Loucy (cell line): ENCODE results near the gene SNX10.

Experiments
- H2AFZ ChIP-seq: fragments of 200-600 bp; sonication (generic); 2 replicates; pipeline ENCODE4 v1.6.0; 2016; ENCODE audit warnings: antibody characterized with exemption, mild to moderate bottlenecking, low read length, moderate library complexity
- H3F3A ChIP-seq: fragments of 200-600 bp; 2 replicates; pipeline ENCODE4 v1.6.0; 2016; ENCODE audit warnings: antibody characterized with exemption, low read depth, mild to moderate bottlenecking
- H3K27me3 ChIP-seq: fragments of 200-600 bp; sonication (generic); 2 replicates; pipeline ENCODE4 v1.6.1; 2014; ENCODE audit warnings: low read length, mild to moderate bottlenecking; ENCODE audit not compliant: insufficient read depth, poor library complexity, severe bottlenecking
- H3K36me3 ChIP-seq: fragments of 200-600 bp; sonication (generic); 2 replicates; pipeline ENCODE4 v1.6.1; 2016; ENCODE audit warnings: low read length; ENCODE audit not compliant: insufficient read depth
- H3K4me1 ChIP-seq: fragments of 200-600 bp; sonication (generic); 2 replicates; pipeline ENCODE4 v1.5.1; 2014; ENCODE audit warnings: low read length, mild to moderate bottlenecking; ENCODE audit not compliant: insufficient read depth, poor library complexity, severe bottlenecking
- H3K4me2 ChIP-seq: fragments of 200-600 bp; sonication (generic); 2 replicates; pipeline ENCODE4 v1.6.0; 2014; ENCODE audit warnings: antibody characterized with exemption, low read length, low read depth, mild to moderate bottlenecking; ENCODE audit not compliant: poor library complexity, severe bottlenecking
- H3K4me3 ChIP-seq: fragments of 200-600 bp; sonication (generic); 2 replicates; pipeline ENCODE4 v1.5.1; 2014; ENCODE audit warnings: low read length, mild to moderate bottlenecking, mixed read lengths; ENCODE audit not compliant: poor library complexity, severe bottlenecking
- H3K79me2 ChIP-seq: fragments of 200-600 bp; sonication (generic); 2 replicates; pipeline ENCODE4 v1.6.1; 2014; ENCODE audit warnings: low read length; ENCODE audit not compliant: insufficient read depth
- H3K9ac ChIP-seq: fragments of 200-600 bp; sonication (generic); 2 replicates; pipeline ENCODE4 v1.6.0; 2014; ENCODE audit warnings: mild to moderate bottlenecking, low read depth, low read length, moderate library complexity; ENCODE audit not compliant: poor library complexity, severe bottlenecking
- H3K9me2 ChIP-seq: fragments of 200-600 bp; sonication (generic); replicated peaks from 2 replicates; pipeline ENCODE4 v1.6.1; 2016; ENCODE audit warnings: low read depth, low read length, mixed read lengths
- H3K9me3 ChIP-seq: fragments of 200-600 bp; sonication (generic); 2 replicates; pipeline ENCODE4 v1.6.1; 2014; ENCODE audit warnings: mild to moderate bottlenecking, antibody characterized with exemption, low read length, low read depth; ENCODE audit not compliant: insufficient read depth
- H4K20me1 ChIP-seq: fragments of 200-600 bp; sonication (generic); 2 replicates; pipeline ENCODE4 v1.6.0; 2014; ENCODE audit warnings: antibody characterized with exemption, low read length, mild to moderate bottlenecking; ENCODE audit not compliant: insufficient read depth, poor library complexity, severe bottlenecking
- CTCF ChIP-seq: fragments of 200-600 bp; sonication (generic); conservative IDR thresholded peaks from 2 replicates; pipeline ENCODE4 v1.5.1; 2014; ENCODE audit warnings: mild to moderate bottlenecking, antibody characterized with exemption, low read length
- EZH2phosphoT487 ChIP-seq: fragments of 200-600 bp; IDR thresholded peaks from 2 replicates; pipeline ENCODE4 v1.6.1; 2018; ENCODE audit warnings: antibody characterized with exemption, mild to moderate bottlenecking, moderate library complexity, borderline replicate concordance

Gene SNX10

GRCh38 chr7:26367219-26367711 lies 75.6 kb downstream of the SNX10 start:
- Histone ChIP-seq H3K79me2 (peaks cover 21% of the 10 kb centered on the region), H4K20me1 (no peaks in the 10 kb centered on the region), H3K9ac (no peak overlapping the region), H3K36me3 (peaks cover 28% of the 10 kb centered on the region; the same call in 1 of the 2 replicates), H3K9me2 (no peaks in the 10 kb centered on the region), H3K4me1 (peaks cover 36% of the 10 kb centered on the region), H2AFZ (no peak overlapping the region), H3F3A (0 out of 2 replicates have a peak, but pooled peaks cover 2% of the 10 kb centered on the region), H3K9me3 (no peaks in the 10 kb centered on the region), H3K4me3 (no peak overlapping the region), H3K4me2 (no peak overlapping the region), H3K27me3 (no peaks in the 10 kb centered on the region)
- TF ChIP-seq CTCF (no peak), EZH2phosphoT487 (no peak)

- H3F3A ChIP-seq = 0 out of 2 replicates have a peak, but pooled peaks cover 2% of the 10 kb centered on the region
- no peak overlapping the region for H3K4me3 ChIP-seq
- peaks cover 34% of the 10 kb centered on the region for H3K79me2 ChIP-seq
- no peak overlapping the region for H3K9ac ChIP-seq
- H3K9me3 ChIP-seq = no peaks in the 10 kb centered on the region
- H4K20me1 ChIP-seq = no peaks in the 10 kb centered on the region
- H3K4me1 ChIP-seq = peaks cover 38% of the 10 kb centered on the region
- TF ChIP-seq EZH2phosphoT487 = no peak
- TF ChIP-seq CTCF = peak; percentile 62
- no peaks in the 10 kb centered on the region for H3K9me2 ChIP-seq
- H3K27me3 ChIP-seq = no peaks in the 10 kb centered on the region
- H3K4me2 ChIP-seq = no peak overlapping the region
- H3K36me3 ChIP-seq = peaks cover 29% of the 10 kb centered on the region; the same call in 1 of the 2 replicates
- H2AFZ ChIP-seq = no peak overlapping the region
Observed at GRCh38 chr7:26368542-26368941, 76.9 kb downstream of the SNX10 start.

GRCh38 chr7:26369593-26369992 lies 77.9 kb downstream of the SNX10 start:
- no peaks in the 10 kb centered on the region for H3K27me3 ChIP-seq
- H3K9ac ChIP-seq = peak overlapping the region; percentile 94
- no peaks in the 10 kb centered on the region for H4K20me1 ChIP-seq
- H3K79me2 ChIP-seq = peaks cover 44% of the 10 kb centered on the region
- no peaks in the 10 kb centered on the region for H3K9me3 ChIP-seq
- peak; percentile 90 for TF ChIP-seq CTCF
- no peak for TF ChIP-seq EZH2phosphoT487
- no peaks in the 10 kb centered on the region for H3K9me2 ChIP-seq
- peak overlapping the region; percentile 74 for H3K4me3 ChIP-seq
- H3F3A ChIP-seq = 0 out of 2 replicates have a peak, but pooled peaks cover 2% of the 10 kb centered on the region
- H3K4me1 ChIP-seq = peaks cover 47% of the 10 kb centered on the region
- H3K36me3 ChIP-seq = peaks cover 29% of the 10 kb centered on the region; the same call in 1 of the 2 replicates
- H2AFZ ChIP-seq = peak overlapping the region; percentile 9; the same call in 1 of the 2 replicates
- H3K4me2 ChIP-seq = peak overlapping the region; percentile 96
